A673 (cell line): ENCODE results near the gene MUSTN1. TPM values are rescaled to one million over a fixed set of nuclear protein-coding genes. Genes with fewer than 3 reads are reported as not detected.

Source experiments
- Bru-seq: library from RNA; stranded (reverse); fragments of 400-500 nt; gene quantifications from one replicate; lab custom pipeline; 2021; lab: Mats Ljungman, UMichigan
- BruChase-seq, 2 experiments: library from RNA; stranded (reverse); fragments of 400-500 nt; gene quantifications; one replicate each; lab custom pipeline; 2021; lab: Mats Ljungman, UMichigan
- BruUV-seq: library from RNA; stranded (reverse); fragments of 400-500 nt; replicated peaks from 2 replicates; lab custom pipeline; 2021; lab: Mats Ljungman, UMichigan
- CTCF ChIA-PET: fragments of 300-600 bp; sonication (Branson Sonifier 250); formaldehyde crosslinking; loops from one replicate; lab custom pipeline; 2022; ENCODE audit warnings: antibody characterized with exemption; lab: Charles Lee
- POLR2A ChIA-PET: fragments of 300-600 bp; sonication (Branson Sonifier 250); formaldehyde crosslinking; loops from one replicate; lab custom pipeline; 2022; ENCODE audit warnings: antibody characterized with exemption; ENCODE audit not compliant: low non-redundant PET; lab: Charles Lee
- DNase-seq: peaks from one replicate; pipeline ENCODE4 v3.0.0-alpha.2; 2015; ENCODE audit warnings: low spot score
- H3K27ac ChIP-seq: fragments of 200-600 bp; sonication (generic); 2 replicates; pipeline ENCODE4 v1.5.1; 2016; ENCODE audit warnings: mixed run types, low read depth, mild to moderate bottlenecking, mixed read lengths, antibody characterized with exemption, low read length; ENCODE audit not compliant: poor library complexity, severe bottlenecking
- H3K27me3 ChIP-seq: fragments of 200-600 bp; sonication (generic); replicated peaks from 2 replicates; pipeline ENCODE4 v1.6.1; 2017; ENCODE audit warnings: mixed run types, low read depth, mild to moderate bottlenecking, mixed read lengths, antibody characterized with exemption, low read length; ENCODE audit not compliant: insufficient read depth, poor library complexity
- H3K36me3 ChIP-seq: fragments of 200-600 bp; sonication (generic); 2 replicates; pipeline ENCODE4 v1.6.1; 2016; ENCODE audit warnings: mixed run types, mild to moderate bottlenecking, mixed read lengths, antibody characterized with exemption, low read length; ENCODE audit not compliant: insufficient read depth, poor library complexity, severe bottlenecking
- H3K4me1 ChIP-seq: fragments of 200-600 bp; sonication (generic); 2 replicates; pipeline ENCODE4 v1.6.1; 2017; ENCODE audit warnings: mixed run types, mild to moderate bottlenecking, mixed read lengths, antibody characterized with exemption, low read length; ENCODE audit not compliant: insufficient read depth, poor library complexity, severe bottlenecking
- H3K4me3 ChIP-seq: fragments of 200-600 bp; sonication (generic); 2 replicates; pipeline ENCODE4 v1.5.1; 2016; ENCODE audit warnings: low read depth, mixed run types, mild to moderate bottlenecking, mixed read lengths, low read length; ENCODE audit not compliant: poor library complexity, severe bottlenecking
- H3K9me3 ChIP-seq: fragments of 200-600 bp; sonication (generic); 2 replicates; pipeline ENCODE4 v1.6.1; 2016; ENCODE audit warnings: mixed run types, low read depth, mild to moderate bottlenecking, mixed read lengths, antibody characterized with exemption, low read length; ENCODE audit not compliant: poor library complexity, severe bottlenecking
- EZH2 ChIP-seq: fragments of 200-600 bp; sonication (generic); IDR thresholded peaks from 2 replicates; pipeline ENCODE4 v1.6.1; 2017; ENCODE audit warnings: borderline replicate concordance, low read depth, mild to moderate bottlenecking, mixed read lengths, antibody characterized with exemption, low read length; ENCODE audit not compliant: poor library complexity, severe bottlenecking
- intact Hi-C: fragments of 100-400 bp; cut with micrococcal nuclease; formaldehyde crosslinking; loops from one replicate; pipeline ENCODE4 v1.10.0; 2022; ENCODE audit not compliant: unreplicated experiment
- long read RNA-seq: library from polyadenylated mRNA; stranded (forward); transcript quantifications from one replicate; pipeline ENCODE4 v2.0.0, GENCODE V29; 2022
- total RNA-seq: library from RNA; stranded (reverse); gene quantifications from 2 replicates; pipeline ENCODE4 v1.2.3, GENCODE V29; 2021
- TF ChIP-seq, protein P1 (sequence below): fragments of 300-800, 200-600 bp; sonication (generic); conservative IDR thresholded peaks from 2 replicates; pipeline ENCODE4 v1.5.1; 2017; ENCODE audit warnings: low read depth, mild to moderate bottlenecking, antibody characterized with exemption, low read length, moderate library complexity, mixed read lengths

The MUSTN1 gene
- total RNA-seq: 1.5 TPM in 1 of 2 replicates, not detected in the other
- percentile 35 among the genes with signal in this experiment for Bru-seq, nascent RNA
- percentile 41 among the genes with signal in this experiment for BruChase-seq, experiment 1, labeled RNA remaining after a 2-hour chase
- BruChase-seq, experiment 2, labeled RNA remaining after a 6-hour chase: not detected
- long read RNA-seq: 0 reads

DNA sequence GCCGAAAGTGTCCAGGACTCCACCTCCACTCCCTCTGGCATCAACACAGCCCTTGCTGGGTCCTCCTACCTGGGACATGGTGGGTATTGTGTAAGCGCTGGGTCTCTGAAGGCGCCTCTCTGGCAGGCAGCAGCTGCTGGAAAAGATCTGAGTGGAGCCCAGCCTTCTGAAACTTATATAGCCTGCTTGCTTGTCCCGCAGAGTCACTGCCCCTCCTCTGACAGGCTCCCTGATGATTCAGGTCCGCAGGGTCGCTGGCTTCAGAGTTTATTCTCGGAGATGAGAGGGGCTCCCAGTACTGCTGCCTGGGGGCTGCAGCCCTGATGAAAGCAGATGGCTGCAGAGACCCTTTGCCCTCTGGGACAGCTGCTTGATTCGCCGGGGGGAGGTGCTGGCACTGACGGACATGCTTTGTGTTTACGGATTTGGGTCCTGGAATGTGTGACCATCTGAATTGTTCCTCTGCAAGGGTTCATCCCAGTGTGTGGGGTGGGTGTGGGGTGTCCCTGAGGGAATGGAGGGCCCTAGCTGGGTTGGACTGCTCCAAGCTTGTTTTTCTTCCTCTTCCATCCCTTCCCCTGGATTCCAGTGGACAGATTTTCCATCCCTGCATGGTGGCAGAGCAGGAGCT is at the start of gene MUSTN1:
Gene MUSTN1 (minus strand): TSS at position 149 of the 631 bp plus-strand sequence. CDS start 71 bp downstream, at position 78.
- intact Hi-C loops: no loop called here
- no TSS peak for BruUV-seq
- Histone ChIP-seq H3K4me3 (no peak within 1 kb of the TSS), H3K9me3 (no peaks in the 10 kb centered on the region), H3K27ac (no peak within 1 kb of the TSS), H3K27me3 (no peaks in the 10 kb centered on the region), H3K36me3 (no peaks in the 10 kb centered on the region), H3K4me1 (no peaks in the 10 kb centered on the region)
- DNase-seq: no peak
- TF ChIP-seq, protein P1, sequence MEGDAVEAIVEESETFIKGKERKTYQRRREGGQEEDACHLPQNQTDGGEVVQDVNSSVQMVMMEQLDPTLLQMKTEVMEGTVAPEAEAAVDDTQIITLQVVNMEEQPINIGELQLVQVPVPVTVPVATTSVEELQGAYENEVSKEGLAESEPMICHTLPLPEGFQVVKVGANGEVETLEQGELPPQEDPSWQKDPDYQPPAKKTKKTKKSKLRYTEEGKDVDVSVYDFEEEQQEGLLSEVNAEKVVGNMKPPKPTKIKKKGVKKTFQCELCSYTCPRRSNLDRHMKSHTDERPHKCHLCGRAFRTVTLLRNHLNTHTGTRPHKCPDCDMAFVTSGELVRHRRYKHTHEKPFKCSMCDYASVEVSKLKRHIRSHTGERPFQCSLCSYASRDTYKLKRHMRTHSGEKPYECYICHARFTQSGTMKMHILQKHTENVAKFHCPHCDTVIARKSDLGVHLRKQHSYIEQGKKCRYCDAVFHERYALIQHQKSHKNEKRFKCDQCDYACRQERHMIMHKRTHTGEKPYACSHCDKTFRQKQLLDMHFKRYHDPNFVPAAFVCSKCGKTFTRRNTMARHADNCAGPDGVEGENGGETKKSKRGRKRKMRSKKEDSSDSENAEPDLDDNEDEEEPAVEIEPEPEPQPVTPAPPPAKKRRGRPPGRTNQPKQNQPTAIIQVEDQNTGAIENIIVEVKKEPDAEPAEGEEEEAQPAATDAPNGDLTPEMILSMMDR: no peak
- TF ChIP-seq EZH2: no peak
- POLR2A ChIA-PET: no interaction called here
- CTCF ChIA-PET: no interaction called here

DNA sequence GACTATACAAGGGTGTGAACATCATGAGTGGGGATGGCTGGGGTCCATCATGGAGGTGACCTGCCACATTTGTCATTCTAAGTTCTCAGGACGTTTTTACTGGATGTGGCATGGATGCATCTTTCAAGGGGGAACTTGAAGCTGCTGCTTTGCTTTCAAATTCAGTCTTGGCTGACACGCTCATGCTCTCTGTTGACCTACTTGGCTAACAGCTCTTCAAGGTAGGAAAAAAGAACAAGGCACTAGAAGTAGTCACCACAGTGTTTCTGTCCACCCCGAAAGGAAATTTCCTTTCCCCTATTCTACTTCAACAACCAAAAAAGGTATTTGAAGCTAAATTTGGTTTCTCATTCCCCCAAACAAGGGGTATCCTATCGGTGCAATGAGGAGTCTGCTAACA is 47.6 kb upstream of the MUSTN1 start:
- no TSS peak for BruUV-seq
- H3K9me3 ChIP-seq: no peaks in the 10 kb centered on the region
- TF ChIP-seq, protein P1: no peak
- TF ChIP-seq EZH2: no peak
- H3K27me3 ChIP-seq: no peaks in the 10 kb centered on the region
- CTCF ChIA-PET: no interaction called here
- no peaks in the 10 kb centered on the region for H3K4me1 ChIP-seq
- POLR2A ChIA-PET: no interaction called here
- no peak for DNase-seq
- H3K4me3 ChIP-seq: no peak overlapping the region
- no peaks in the 10 kb centered on the region for H3K36me3 ChIP-seq
- H3K27ac ChIP-seq: no peak overlapping the region
- intact Hi-C loops: no loop called here

DNA sequence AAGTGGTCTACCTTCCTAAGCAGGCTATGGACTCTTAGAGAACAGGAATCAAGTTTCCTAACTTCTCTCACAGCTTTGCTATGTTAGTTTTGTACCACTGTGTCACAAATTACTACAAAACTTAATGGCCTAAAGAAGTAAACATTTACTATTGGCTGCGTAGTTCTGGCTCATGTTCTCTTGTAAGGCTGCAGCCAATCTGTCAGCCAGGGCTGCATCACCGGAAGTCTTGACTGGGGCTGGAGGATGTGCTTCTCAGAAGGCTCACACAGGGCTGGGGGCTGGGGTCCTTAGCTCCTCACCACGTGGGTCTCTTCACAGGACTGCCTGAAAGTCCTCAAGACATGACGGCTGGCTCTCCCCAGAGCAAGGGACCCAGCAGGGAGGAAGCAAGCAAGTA is 47.1 kb upstream of the MUSTN1 start:
- Histone ChIP-seq H3K36me3 (no peaks in the 10 kb centered on the region), H3K27me3 (no peaks in the 10 kb centered on the region), H3K4me3 (no peak overlapping the region), H3K4me1 (no peaks in the 10 kb centered on the region), H3K9me3 (no peaks in the 10 kb centered on the region), H3K27ac (no peak overlapping the region)
- no peak for DNase-seq
- intact Hi-C loops: no loop called here
- ChIA-PET POLR2A (no interaction called here), CTCF (no interaction called here)
- BruUV-seq: no TSS peak
- TF ChIP-seq EZH2: no peak
